ENCODE measurements around the gene TTR. TPM values are rescaled to one million over a fixed set of nuclear protein-coding genes. Genes with fewer than 3 reads are reported as not detected.

TTR gene
- total and polyA plus RNA-seq, 4 donors: 295 to 4,751 (median 926) TPM

DNA sequence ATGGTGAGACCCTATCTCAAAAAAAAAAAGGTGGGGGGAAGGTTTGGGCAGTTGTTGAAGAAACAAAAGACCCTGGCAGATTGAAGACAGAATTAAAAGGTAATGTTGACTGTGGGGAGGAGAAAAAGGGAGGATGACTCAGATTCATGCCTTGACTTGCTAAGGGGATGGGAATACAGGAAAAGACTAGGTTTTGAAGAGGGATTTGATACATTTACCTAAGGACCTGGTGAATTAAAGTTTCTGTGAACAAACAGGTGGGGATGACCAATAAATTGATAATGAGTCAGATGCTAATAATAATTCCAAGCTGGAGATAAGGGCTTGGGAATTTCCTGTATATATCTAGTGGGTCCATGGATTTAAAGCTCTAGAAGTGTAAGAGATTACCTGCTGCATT, 27.6 kb downstream of the TTR start:
- TF ChIP-seq, protein P1, sequence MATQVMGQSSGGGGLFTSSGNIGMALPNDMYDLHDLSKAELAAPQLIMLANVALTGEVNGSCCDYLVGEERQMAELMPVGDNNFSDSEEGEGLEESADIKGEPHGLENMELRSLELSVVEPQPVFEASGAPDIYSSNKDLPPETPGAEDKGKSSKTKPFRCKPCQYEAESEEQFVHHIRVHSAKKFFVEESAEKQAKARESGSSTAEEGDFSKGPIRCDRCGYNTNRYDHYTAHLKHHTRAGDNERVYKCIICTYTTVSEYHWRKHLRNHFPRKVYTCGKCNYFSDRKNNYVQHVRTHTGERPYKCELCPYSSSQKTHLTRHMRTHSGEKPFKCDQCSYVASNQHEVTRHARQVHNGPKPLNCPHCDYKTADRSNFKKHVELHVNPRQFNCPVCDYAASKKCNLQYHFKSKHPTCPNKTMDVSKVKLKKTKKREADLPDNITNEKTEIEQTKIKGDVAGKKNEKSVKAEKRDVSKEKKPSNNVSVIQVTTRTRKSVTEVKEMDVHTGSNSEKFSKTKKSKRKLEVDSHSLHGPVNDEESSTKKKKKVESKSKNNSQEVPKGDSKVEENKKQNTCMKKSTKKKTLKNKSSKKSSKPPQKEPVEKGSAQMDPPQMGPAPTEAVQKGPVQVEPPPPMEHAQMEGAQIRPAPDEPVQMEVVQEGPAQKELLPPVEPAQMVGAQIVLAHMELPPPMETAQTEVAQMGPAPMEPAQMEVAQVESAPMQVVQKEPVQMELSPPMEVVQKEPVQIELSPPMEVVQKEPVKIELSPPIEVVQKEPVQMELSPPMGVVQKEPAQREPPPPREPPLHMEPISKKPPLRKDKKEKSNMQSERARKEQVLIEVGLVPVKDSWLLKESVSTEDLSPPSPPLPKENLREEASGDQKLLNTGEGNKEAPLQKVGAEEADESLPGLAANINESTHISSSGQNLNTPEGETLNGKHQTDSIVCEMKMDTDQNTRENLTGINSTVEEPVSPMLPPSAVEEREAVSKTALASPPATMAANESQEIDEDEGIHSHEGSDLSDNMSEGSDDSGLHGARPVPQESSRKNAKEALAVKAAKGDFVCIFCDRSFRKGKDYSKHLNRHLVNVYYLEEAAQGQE (IDR thresholded peaks at IDR 0.05): no peak
- no peak for TF ChIP-seq FOXA2 (IDR thresholded peaks at IDR 0.05)
- TF ChIP-seq, protein P2, sequence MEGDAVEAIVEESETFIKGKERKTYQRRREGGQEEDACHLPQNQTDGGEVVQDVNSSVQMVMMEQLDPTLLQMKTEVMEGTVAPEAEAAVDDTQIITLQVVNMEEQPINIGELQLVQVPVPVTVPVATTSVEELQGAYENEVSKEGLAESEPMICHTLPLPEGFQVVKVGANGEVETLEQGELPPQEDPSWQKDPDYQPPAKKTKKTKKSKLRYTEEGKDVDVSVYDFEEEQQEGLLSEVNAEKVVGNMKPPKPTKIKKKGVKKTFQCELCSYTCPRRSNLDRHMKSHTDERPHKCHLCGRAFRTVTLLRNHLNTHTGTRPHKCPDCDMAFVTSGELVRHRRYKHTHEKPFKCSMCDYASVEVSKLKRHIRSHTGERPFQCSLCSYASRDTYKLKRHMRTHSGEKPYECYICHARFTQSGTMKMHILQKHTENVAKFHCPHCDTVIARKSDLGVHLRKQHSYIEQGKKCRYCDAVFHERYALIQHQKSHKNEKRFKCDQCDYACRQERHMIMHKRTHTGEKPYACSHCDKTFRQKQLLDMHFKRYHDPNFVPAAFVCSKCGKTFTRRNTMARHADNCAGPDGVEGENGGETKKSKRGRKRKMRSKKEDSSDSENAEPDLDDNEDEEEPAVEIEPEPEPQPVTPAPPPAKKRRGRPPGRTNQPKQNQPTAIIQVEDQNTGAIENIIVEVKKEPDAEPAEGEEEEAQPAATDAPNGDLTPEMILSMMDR (IDR thresholded peaks at IDR 0.05; ENCODE audit: low read depth, low read length, missing input control): no peak
- no peak for TF ChIP-seq RXRA (IDR thresholded peaks at IDR 0.05)
- no peak for TF ChIP-seq NR2F2 (IDR thresholded peaks at IDR 0.05)
- no peak for TF ChIP-seq GABPA (IDR thresholded peaks at IDR 0.05 in 1 of 2, conservative IDR thresholded peaks at IDR 0.05 in 1 of 2)
- no peak overlapping the region for H3K27ac ChIP-seq (ENCODE audit: low read depth in 1 of 2, low read length in 2 of 2)
- H3K27me3 ChIP-seq (ENCODE audit: control insufficient read depth in 4 of 4, insufficient read depth in 4 of 4, low read length in 3 of 4): no peaks in the 10 kb centered on the region
- H3K9me3 ChIP-seq (ENCODE audit: control insufficient read depth in 4 of 4, low read length in 3 of 4): no peaks in the 10 kb centered on the region
- H3K4me1 ChIP-seq (ENCODE audit: control insufficient read depth in 4 of 4, insufficient read depth in 4 of 4, low read length in 3 of 4): no peaks in the 10 kb centered on the region
- DNase-seq (ENCODE audit: low spot score): no peak
- no peaks in the 10 kb centered on the region for H3K36me3 ChIP-seq (ENCODE audit: control insufficient read depth in 4 of 4, insufficient read depth in 3 of 4, low read depth in 1 of 4, low read length in 3 of 4)
- no peak overlapping the region for H3K4me3 ChIP-seq (ENCODE audit: low read depth in 1 of 3, low read length in 3 of 3)
- H3K9ac ChIP-seq (ENCODE audit: low read depth in 1 of 2, low read length in 2 of 2): no peak overlapping the region

DNA sequence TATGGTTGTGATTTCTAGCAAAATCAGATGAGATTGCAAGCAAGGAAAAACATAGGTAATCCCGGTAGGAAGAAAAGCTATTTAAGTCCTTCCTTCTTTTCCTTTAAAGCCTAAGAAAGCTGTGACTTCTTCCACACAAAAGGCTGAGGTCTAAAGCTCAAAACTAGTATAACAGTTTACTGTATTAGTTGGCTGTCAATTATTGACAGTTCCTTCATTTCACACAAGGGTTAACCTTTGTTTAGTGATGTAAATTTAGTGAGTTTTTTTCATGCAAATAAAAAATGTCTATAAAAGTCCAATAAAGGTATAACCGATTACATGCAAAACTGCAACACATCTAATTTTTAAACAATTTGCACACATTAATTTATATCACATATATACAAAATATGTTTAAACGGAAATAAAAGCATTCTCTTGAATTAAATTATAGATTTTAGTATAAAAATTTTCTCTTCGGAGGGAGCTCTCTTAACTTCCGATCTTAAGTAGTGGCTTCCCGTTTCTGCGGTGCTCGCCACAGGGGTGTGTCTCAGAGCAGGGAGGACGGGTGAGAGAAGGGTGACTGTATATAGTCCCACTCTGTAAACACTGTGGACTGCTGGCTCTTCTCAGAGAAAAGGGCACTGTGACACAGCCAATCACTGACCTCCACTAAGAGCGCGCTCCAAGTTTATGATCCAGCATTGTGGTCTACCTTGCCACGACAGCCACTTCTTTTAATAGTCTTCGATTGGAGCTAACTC, 33.4 kb downstream of the TTR start:
- no peaks in the 10 kb centered on the region for H3K9me3 ChIP-seq (ENCODE audit: control insufficient read depth in 4 of 4, low read length in 3 of 4)
- H3K9ac ChIP-seq (ENCODE audit: low read depth in 1 of 2, low read length in 2 of 2): no peak overlapping the region
- H3K4me3 ChIP-seq (ENCODE audit: low read depth in 1 of 3, low read length in 3 of 3): no peak overlapping the region
- no peaks in the 10 kb centered on the region for H3K36me3 ChIP-seq (ENCODE audit: control insufficient read depth in 4 of 4, insufficient read depth in 3 of 4, low read depth in 1 of 4, low read length in 3 of 4)
- 86% methylated on average over 13 of the region's 13 CpGs for WGBS
- no peaks in the 10 kb centered on the region for H3K27me3 ChIP-seq (ENCODE audit: control insufficient read depth in 4 of 4, insufficient read depth in 4 of 4, low read length in 3 of 4)
- H3K27ac ChIP-seq (ENCODE audit: low read depth in 1 of 2, low read length in 2 of 2): no peak overlapping the region
- H3K4me1 ChIP-seq (ENCODE audit: control insufficient read depth in 4 of 4, insufficient read depth in 4 of 4, low read length in 3 of 4): no peaks in the 10 kb centered on the region
- no peak for DNase-seq (ENCODE audit: low spot score)
- TF ChIP-seq HNF4G (IDR thresholded peaks at IDR 0.05) (no peak), JUND (IDR thresholded peaks at IDR 0.05) (no peak), YY1 (IDR thresholded peaks at IDR 0.05) (no peak), HNF4A (conservative IDR thresholded peaks at IDR 0.05) (no peak), NR2F2 (IDR thresholded peaks at IDR 0.05) (no peak), FOXA2 (IDR thresholded peaks at IDR 0.05) (no peak), SP1 (IDR thresholded peaks at IDR 0.05) (no peak), TAF1 (conservative IDR thresholded peaks at IDR 0.05) (no peak), FOXA1 (IDR thresholded peaks at IDR 0.05) (no peak), GABPA (IDR thresholded peaks at IDR 0.05 in 1 of 2, conservative IDR thresholded peaks at IDR 0.05 in 1 of 2) (no peak), RXRA (IDR thresholded peaks at IDR 0.05) (no peak), RAD21 (IDR thresholded peaks at IDR 0.05) (no peak)
- TF ChIP-seq, protein P3, sequence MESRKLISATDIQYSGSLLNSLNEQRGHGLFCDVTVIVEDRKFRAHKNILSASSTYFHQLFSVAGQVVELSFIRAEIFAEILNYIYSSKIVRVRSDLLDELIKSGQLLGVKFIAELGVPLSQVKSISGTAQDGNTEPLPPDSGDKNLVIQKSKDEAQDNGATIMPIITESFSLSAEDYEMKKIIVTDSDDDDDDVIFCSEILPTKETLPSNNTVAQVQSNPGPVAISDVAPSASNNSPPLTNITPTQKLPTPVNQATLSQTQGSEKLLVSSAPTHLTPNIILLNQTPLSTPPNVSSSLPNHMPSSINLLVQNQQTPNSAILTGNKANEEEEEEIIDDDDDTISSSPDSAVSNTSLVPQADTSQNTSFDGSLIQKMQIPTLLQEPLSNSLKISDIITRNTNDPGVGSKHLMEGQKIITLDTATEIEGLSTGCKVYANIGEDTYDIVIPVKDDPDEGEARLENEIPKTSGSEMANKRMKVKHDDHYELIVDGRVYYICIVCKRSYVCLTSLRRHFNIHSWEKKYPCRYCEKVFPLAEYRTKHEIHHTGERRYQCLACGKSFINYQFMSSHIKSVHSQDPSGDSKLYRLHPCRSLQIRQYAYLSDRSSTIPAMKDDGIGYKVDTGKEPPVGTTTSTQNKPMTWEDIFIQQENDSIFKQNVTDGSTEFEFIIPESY (IDR thresholded peaks at IDR 0.05): no peak
- TF ChIP-seq, protein P1 (IDR thresholded peaks at IDR 0.05): no peak
- TF ChIP-seq, protein P2 (IDR thresholded peaks at IDR 0.05; ENCODE audit: low read depth, low read length, missing input control): no peak
- TF ChIP-seq, protein P4, sequence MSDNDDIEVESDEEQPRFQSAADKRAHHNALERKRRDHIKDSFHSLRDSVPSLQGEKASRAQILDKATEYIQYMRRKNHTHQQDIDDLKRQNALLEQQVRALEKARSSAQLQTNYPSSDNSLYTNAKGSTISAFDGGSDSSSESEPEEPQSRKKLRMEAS (IDR thresholded peaks at IDR 0.05): no peak
- TF ChIP-seq, protein P5, sequence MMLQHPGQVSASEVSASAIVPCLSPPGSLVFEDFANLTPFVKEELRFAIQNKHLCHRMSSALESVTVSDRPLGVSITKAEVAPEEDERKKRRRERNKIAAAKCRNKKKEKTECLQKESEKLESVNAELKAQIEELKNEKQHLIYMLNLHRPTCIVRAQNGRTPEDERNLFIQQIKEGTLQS (IDR thresholded peaks at IDR 0.05): no peak
